Choroid plexus epithelial cell (primary cell): ENCODE results near the gene OR10A3.

ENCODE experiments used
- DNase-seq: peaks from one replicate; pipeline ENCODE4 v3.0.0-alpha.2; 2010; ENCODE audit warnings: low read depth
- H3K4me3 ChIP-seq: 2 replicates; pipeline ENCODE4 v1.5.1; 2011; ENCODE audit warnings: low read depth, mild to moderate bottlenecking, control low read depth, low read length, moderate library complexity
- TF ChIP-seq, protein P1 (sequence below): conservative IDR thresholded peaks from 2 replicates; pipeline ENCODE4 v1.5.1; 2011; ENCODE audit warnings: low read depth, mild to moderate bottlenecking, control low read depth, inconsistent platforms, low read length, moderate library complexity

The OR10A3 gene

DNA sequence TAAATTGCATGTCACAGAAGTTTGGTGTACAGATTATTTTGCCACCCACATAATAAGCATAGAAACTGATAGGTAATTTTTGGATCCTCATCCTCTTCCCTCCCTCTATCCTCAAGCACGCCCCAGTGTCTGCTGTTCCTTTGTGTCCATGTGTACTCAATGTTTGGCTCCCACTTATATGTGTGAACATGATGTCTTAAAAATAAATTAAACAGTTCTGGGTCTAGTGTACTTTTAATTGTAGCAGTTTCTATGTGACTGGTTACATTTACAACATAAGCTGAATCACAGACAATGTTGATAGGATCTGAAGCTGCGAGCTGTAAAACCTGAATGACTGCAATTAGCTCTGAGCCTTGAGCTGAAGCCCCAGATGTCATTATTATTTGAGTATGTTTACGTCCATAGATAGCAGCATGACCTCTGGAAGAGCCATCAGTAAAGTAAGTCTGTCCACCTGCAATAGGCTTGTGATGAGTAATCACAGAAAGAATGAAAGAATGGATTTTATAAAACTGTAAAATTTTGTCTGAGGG, 40.1 kb downstream of the OR10A3 start:
- no peak for DNase-seq
- TF ChIP-seq, protein P1, sequence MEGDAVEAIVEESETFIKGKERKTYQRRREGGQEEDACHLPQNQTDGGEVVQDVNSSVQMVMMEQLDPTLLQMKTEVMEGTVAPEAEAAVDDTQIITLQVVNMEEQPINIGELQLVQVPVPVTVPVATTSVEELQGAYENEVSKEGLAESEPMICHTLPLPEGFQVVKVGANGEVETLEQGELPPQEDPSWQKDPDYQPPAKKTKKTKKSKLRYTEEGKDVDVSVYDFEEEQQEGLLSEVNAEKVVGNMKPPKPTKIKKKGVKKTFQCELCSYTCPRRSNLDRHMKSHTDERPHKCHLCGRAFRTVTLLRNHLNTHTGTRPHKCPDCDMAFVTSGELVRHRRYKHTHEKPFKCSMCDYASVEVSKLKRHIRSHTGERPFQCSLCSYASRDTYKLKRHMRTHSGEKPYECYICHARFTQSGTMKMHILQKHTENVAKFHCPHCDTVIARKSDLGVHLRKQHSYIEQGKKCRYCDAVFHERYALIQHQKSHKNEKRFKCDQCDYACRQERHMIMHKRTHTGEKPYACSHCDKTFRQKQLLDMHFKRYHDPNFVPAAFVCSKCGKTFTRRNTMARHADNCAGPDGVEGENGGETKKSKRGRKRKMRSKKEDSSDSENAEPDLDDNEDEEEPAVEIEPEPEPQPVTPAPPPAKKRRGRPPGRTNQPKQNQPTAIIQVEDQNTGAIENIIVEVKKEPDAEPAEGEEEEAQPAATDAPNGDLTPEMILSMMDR = no peak

DNA sequence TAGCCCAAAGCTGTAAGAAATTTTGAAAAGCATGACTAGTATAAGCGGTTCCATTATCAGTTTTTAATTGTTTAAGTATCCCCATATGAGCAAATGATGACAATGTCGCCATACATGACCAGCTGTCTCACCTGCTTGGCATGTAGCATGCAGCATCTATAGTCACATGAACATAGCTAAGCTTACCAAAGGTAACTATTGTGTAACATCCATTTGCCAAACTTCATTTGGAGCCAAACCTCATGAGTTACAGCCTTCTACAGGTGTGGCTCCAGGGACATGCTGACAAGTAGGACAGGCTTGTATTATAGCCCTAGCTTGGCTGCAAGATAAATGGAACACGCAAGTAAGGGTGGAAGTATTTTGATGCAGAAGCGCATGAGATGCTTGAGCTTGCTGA, 40.8 kb downstream of the OR10A3 start:
- no peak overlapping the region for H3K4me3 ChIP-seq
- TF ChIP-seq, protein P1 = no peak
- DNase-seq = no peak

More for the DNA sequence above, 40.1 kb downstream of the OR10A3 start:
- H3K4me3 ChIP-seq = no peak overlapping the region

DNA sequence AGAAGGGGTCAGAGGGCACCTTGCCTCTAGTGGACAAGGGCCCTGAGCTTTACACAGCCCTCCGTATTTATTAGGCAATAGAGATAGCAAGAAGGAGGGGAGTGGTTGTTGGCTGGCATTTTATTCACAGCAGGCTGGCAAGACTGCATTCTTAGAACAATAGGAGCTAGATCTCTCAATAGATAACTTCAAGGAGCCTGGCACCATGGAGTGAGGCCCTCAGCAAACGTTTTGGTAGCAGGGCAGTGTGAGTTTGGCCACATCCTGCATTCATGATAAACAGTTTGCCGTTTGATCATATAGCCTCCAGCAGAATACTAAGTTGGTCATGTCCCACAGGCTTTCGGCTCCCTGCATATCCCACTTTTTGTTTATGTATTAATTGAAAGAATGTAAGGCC, 42.1 kb downstream of the OR10A3 start:
- TF ChIP-seq, protein P1 = no peak
- DNase-seq = no peak
- no peak overlapping the region for H3K4me3 ChIP-seq

DNA sequence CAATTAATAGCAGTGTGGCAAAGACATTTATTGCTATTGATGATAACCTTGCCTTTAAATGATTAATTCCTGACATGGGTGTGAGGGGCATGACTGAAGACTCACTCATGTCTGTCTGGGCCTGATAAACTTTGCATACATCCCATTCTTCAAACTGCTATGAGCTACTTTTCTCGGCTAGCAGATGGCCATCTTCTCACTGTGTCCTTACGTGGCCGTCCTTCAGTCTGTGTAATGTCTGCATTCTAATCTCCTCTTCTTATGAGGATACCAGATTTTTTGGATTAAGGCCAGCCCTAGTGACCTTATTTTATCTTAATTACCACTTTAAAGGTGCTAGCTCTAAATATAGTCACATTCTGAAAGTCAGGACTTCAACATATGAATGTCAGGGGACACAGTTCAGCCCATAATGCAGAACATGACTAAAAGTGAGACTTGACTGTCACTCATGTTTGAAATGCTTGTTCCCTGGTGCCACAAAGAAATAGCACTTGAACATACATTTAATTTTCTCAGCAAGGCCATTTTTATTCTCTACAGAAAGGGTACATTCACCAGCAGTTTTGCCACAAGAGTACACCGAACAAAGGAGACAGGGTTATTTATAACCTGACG, 42.7 kb downstream of the OR10A3 start:
- H3K4me3 ChIP-seq = no peak overlapping the region
- no peak for DNase-seq
- TF ChIP-seq, protein P1 = no peak

DNA sequence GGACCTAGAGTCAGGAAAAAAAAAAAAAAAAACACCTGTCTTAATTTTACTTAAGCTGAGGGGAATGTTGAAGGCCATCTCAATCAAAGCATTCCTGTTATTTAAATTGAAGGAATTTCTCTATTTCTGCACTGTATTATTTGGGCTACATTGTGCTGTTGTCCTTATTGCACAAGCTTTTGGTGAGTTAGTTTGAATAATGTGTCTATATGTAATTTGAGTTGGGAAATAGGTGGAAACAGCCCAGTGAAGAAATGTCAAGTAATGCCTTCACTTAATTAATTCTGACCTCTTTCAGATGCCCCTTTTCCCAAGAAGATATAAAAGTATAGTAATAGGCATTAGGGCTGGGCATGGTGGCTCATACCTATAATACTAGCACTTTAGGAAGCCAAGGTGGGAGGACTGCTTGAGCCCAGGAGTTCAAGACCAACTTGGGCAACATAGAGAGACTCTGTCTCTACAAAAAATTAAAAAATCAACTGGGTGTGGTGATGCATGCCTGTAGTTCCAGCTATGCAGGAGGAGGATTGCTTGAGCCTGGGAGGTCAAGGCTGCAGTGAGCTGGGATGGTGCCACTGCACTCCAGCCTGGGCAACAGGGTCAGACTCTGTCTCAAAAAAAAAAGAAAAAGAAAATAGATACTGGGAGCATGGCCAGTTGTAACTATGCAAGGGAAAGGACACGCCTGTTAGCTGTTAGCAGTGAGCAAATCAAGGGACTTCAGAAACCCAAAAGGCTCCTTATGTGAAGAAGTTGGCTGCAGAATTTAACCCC, 45.3 kb downstream of the OR10A3 start:
- TF ChIP-seq, protein P1 = no peak
- DNase-seq = no peak
- H3K4me3 ChIP-seq = no peak overlapping the region

DNA sequence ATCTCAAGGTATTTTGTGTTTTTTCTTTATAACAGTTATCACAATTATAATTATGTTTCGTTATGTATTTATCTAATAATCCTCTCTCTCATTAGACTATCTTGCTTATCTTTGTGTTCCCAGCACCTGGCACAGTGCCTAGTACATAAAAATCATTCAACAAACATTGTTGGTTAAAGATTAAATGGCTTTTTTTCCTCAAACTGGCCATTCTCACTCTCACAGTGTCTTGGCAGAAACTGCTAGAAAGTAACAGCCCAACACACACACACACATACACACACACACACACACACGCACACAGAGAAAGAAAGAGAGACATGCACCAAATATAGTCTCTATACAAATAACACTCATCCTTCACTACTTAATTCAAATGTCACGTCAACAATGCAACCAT, 47.3 kb downstream of the OR10A3 start:
- TF ChIP-seq, protein P1 = no peak
- H3K4me3 ChIP-seq = no peak overlapping the region
- no peak for DNase-seq

DNA sequence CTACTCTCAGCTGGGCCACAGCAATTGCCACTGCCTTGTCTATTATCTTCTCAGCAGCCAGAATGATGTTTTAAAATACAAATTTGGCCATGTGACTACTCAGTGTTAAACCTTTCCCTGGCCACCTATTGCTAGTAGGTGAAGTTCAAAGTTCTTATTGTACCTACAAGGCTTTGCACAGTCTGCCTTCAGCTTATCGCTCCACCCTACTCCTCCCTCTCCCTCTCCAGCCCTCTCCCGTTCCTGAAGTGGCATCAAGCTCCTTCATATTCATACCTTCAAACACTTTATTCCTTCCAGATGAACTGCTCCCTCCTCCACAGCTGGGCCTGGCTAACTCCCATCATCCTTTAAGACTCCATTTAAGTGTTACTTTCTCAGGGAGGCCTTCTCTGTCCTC, 47.7 kb downstream of the OR10A3 start:
- TF ChIP-seq, protein P1 = no peak

More for the DNA sequence above, 47.7 kb downstream of the OR10A3 start:
- DNase-seq = no peak
- H3K4me3 ChIP-seq = no peak overlapping the region
